Neural crest cell (in vitro differentiated cells): ENCODE results near the gene SURF1. TPM values are rescaled to one million over a fixed set of nuclear protein-coding genes. Genes with fewer than 3 reads are reported as not detected.

Source experiments
- DNase-seq: peaks from one replicate; pipeline ENCODE4 v3.0.0; 2021; ENCODE audit warnings: low read depth, mixed read lengths, low spot score
- H3K27ac Mint-ChIP-seq: one replicate; pipeline ENCODE4 v1.8.0; 2021; ENCODE audit warnings: mild to moderate bottlenecking, mixed read lengths; ENCODE audit not compliant: unreplicated experiment
- H3K27me3 Mint-ChIP-seq: 2 replicates; pipeline ENCODE4 v1.8.0; 2021; ENCODE audit warnings: low read depth, mild to moderate bottlenecking, mixed read lengths
- H3K36me3 Mint-ChIP-seq: 2 replicates; pipeline ENCODE4 v1.8.0; 2021; ENCODE audit warnings: low read depth, mild to moderate bottlenecking, mixed read lengths
- H3K4me1 Mint-ChIP-seq: 2 replicates; pipeline ENCODE4 v1.8.0; 2021; ENCODE audit warnings: mixed read lengths
- H3K4me3 Mint-ChIP-seq: one replicate; pipeline ENCODE4 v1.8.0; 2021; ENCODE audit warnings: mild to moderate bottlenecking, mixed read lengths
- H3K9me3 Mint-ChIP-seq: 2 replicates; pipeline ENCODE4 v1.8.0; 2021; ENCODE audit warnings: mixed read lengths
- CTCF ChIP-seq: fragments of 200-600 bp; sonication (generic); conservative IDR thresholded peaks from 2 replicates; pipeline ENCODE4 v1.5.0; 2021; ENCODE audit warnings: antibody characterized with exemption, mild to moderate bottlenecking
- total RNA-seq: library from RNA; stranded (reverse); gene quantifications from 2 replicates; pipeline ENCODE4 v1.2.1, GENCODE V29; 2021

Gene SURF1
- total RNA-seq, 1 donor from 2014 or later = 32.1 TPM

GRCh38 chr9:133305731-133306130 is 50.6 kb downstream of the SURF1 start:
- Mint-ChIP-seq H3K27ac (no peak overlapping the region), H3K9me3 (peaks cover 8% of the 10 kb centered on the region), H3K27me3 (peaks cover 7% of the 10 kb centered on the region), H3K4me3 (no peak overlapping the region), H3K36me3 (no peaks in the 10 kb centered on the region), H3K4me1 (no peaks in the 10 kb centered on the region)
- no peak for DNase-seq
- no peak for TF ChIP-seq CTCF

- TF ChIP-seq CTCF = no peak
- peaks cover 6% of the 10 kb centered on the region for H3K27me3 Mint-ChIP-seq
- H3K9me3 Mint-ChIP-seq = peaks cover 6% of the 10 kb centered on the region
- H3K36me3 Mint-ChIP-seq = no peaks in the 10 kb centered on the region
- H3K4me3 Mint-ChIP-seq = no peak overlapping the region
- no peak overlapping the region for H3K27ac Mint-ChIP-seq
- DNase-seq = no peak
- H3K4me1 Mint-ChIP-seq = no peaks in the 10 kb centered on the region
Measured at GRCh38 chr9:133304477-133305377, 51.6 kb downstream of the SURF1 start.

GRCh38 chr9:133304158-133304470 is 52.2 kb downstream of the SURF1 start:
- Mint-ChIP-seq H3K9me3 (no peaks in the 10 kb centered on the region), H3K27me3 (peaks cover 5% of the 10 kb centered on the region), H3K36me3 (no peaks in the 10 kb centered on the region), H3K27ac (no peak overlapping the region), H3K4me3 (no peak overlapping the region), H3K4me1 (no peaks in the 10 kb centered on the region)
- no peak for DNase-seq
- no peak for TF ChIP-seq CTCF

GRCh38 chr9:133303266-133304157 is 52.8 kb downstream of the SURF1 start:
- no peak for DNase-seq
- Mint-ChIP-seq H3K27me3 (peaks cover 7% of the 10 kb centered on the region), H3K9me3 (no peaks in the 10 kb centered on the region), H3K4me1 (no peaks in the 10 kb centered on the region), H3K36me3 (no peaks in the 10 kb centered on the region), H3K27ac (peak overlapping the region; percentile 71), H3K4me3 (no peak overlapping the region)
- TF ChIP-seq CTCF = no peak

Other genes with a start within 250 kb of the SURF1 start
- 72.4 and 73.8 TPM in 2 replicates for gene RALGDS, start 235.2 kb downstream of the SURF1 start, total RNA-seq
- 12.9 and 13.8 TPM in 2 replicates for gene GBGT1, start 192.6 kb downstream of the SURF1 start, total RNA-seq
- not detected in 2 replicates for gene OBP2B, start 147.2 kb downstream of the SURF1 start, total RNA-seq
- 0.11 and 0.40 TPM in 2 replicates for gene ABO, start 81.3 kb downstream of the SURF1 start, total RNA-seq
- 22.4 and 23.9 TPM in 2 replicates for gene SURF6, start 20.3 kb downstream of the SURF1 start, total RNA-seq
- 69.7 and 70.6 TPM in 2 replicates for gene MED22, start 8.4 kb downstream of the SURF1 start, total RNA-seq
- 2,746 and 2,748 TPM in 2 replicates for gene RPL7A, start 8.3 kb downstream of the SURF1 start, total RNA-seq
- gene SURF2, start 63 bp upstream of the SURF1 start, total RNA-seq = 31.8 and 34.3 TPM in 2 replicates
- 121 and 136 TPM in 2 replicates for gene SURF4, start 19.6 kb upstream of the SURF1 start, total RNA-seq
- 2.8 and 2.9 TPM in 2 replicates for gene STKLD1, start 19.9 kb upstream of the SURF1 start, total RNA-seq
- 34.0 and 35.4 TPM in 2 replicates for gene REXO4, start 61.5 kb upstream of the SURF1 start, total RNA-seq
- gene ADAMTS13, start 65.9 kb upstream of the SURF1 start, total RNA-seq = 5.8 and 6.0 TPM in 2 replicates
- gene CACFD1, start 103.5 kb upstream of the SURF1 start, total RNA-seq = 42.6 and 45.8 TPM in 2 replicates
- 29.0 and 30.9 TPM in 2 replicates for gene SLC2A6, start 122.6 kb upstream of the SURF1 start, total RNA-seq
- not detected in 2 replicates for gene MYMK, start 168.5 kb upstream of the SURF1 start, total RNA-seq
- 0.16 and 0.20 TPM in 2 replicates for gene ADAMTSL2, start 178.2 kb upstream of the SURF1 start, total RNA-seq